HG02571 (cell line): ENCODE measurements around the gene MICAL3.

ENCODE experiments used
- ATAC-seq: cut with Tn5 transposase; IDR thresholded peaks from one replicate; pipeline ENCODE4 v1.9.1; 2021; ENCODE audit warnings: mild to moderate bottlenecking, moderate library complexity; ENCODE audit not compliant: unreplicated experiment

The MICAL3 gene

DNA sequence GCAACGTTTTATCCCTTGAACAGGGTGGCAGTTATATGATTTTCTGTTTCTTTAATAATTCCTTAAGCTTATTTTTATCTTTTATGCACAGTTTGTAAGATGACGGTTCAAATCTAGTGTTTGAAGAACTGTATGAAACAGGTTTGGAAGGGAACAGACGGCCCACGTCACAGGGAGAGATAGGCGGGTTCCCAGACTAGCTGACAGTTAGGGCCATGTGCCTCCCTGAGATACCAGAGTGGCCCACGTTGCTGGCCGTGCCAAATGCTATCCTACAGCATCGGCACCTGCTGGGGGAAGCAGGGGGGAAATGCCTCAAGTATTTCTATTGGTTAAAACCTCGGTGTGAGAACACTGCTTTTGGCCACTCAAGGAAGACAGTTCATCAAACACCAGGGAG is 199.9 kb downstream of the MICAL3 start:
- ATAC-seq = no peak

DNA sequence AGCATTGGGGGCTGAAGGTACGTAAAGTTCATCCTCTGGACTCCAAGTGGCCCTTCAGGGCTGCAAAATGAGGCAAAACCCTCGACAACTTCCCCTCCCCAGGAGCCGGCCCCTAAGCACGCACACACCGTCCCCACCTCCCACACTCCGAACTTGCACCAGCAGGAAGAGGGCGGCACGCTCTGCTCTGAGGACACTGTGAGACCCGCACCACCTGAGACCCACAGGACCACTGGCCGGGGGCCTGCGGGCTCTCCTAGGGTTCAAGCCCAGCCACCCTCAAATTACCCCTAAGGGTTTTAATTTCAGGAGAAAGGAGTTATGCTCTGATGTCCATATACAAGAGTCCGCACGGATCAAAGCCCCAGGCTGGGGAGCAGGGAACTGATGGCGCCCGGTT is 200.4 kb downstream of the MICAL3 start:
- no peak for ATAC-seq

DNA sequence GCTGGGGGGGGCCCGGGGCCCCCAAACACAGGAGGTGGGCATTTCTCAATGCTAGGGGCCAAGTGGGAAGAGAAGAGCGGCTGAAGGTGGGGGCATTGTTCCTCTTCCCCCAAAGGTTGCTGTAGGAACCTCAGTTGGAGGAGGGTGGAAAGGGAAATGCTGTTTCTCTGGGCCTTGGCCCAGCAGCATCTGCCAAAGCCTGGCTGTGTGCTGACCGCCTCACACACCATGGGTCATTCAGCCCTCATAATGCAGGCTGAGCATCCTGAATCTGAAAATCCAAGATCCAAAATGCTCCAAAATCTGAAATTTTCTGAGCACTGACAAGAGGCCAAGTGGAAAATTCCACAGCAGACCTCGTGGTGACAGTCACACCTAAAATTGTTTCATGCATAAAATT is 201.1 kb downstream of the MICAL3 start:
- no peak for ATAC-seq

DNA sequence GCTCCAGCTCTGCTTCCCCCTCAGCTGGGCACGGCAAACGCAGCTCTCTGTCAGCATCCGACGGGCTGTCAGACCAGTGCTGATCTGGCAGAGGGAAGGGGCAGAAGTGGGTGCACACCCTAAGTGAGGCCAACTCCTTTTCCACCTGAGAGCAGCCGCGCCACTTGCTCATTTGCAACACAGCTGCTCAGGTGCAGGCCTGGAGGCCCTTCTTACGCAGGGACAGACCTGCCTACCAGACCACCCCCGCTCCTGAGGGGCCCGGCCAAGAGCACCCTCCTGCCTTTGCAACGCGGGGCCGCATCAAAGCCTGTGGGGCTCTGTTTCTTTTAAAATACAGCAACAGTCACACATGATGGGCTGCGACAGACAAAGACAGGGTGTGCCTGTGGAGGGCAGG is 202.3 kb downstream of the MICAL3 start:
- ATAC-seq = no peak

DNA sequence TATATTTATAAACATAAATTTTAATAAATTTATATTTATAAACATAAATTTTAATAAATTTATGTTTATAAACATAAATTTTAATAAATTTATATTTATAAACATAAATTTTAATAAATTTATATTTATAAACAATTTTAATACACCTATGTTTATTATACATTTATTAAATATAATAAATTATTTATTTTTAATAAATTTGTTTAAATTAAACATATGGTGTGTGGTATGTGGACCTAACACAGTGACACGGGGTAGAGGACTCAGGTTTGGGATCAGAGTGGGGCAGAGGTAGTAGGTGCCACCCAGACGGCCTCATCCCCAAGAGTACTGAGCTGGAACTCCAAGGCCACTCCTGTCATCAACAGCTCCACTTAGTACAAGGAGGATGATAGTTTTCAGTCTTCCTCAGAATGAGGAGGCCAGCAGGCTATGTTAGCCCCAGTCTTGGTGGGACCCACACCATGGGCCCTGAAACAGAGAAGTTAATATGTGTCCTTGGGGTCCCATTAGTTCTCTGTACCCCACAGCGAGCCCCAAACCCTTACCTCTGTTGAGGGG is 203.4 kb downstream of the MICAL3 start:
- no peak for ATAC-seq

DNA sequence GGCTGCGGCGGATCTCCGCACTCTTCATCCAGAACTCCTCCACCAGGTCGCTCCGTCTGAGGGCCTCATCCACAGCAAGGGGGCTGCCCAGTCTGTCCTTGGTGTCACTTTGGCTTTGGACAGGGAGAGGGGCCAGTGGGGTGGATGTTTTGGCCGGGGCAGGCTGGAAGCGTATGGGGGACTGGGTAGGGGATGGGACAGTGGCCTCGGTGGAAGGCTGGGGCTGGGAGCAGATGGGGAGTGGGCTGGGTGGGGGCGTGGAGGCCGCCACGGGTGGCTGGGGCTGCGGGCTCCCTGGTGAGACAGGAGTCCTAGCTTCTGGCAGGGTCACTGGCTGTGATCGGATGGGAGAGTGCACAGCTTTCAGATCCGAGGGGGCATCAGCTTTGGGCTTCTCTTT is 205.7 kb downstream of the MICAL3 start:
- ATAC-seq = no peak

DNA sequence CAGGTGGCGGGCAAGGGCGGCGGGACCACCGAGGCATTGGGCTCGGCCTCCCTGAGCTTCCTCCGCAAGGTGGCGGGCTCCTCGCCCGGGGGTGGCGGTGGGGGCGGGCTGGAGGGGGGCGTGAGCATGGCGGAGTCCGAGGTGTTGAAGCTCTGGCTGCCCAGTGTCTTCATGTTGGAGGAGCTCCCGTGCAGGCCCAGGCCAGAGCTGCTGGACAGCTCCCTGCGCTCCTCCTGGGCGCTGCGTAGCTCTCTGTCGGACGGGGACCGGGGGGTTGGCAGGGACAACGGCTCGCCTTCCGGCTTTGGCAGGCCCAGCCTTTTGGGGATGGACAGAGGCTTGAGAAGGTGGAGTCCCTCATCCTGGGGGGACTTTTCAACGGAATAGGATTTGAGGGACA is 206.2 kb downstream of the MICAL3 start:
- no peak for ATAC-seq

DNA sequence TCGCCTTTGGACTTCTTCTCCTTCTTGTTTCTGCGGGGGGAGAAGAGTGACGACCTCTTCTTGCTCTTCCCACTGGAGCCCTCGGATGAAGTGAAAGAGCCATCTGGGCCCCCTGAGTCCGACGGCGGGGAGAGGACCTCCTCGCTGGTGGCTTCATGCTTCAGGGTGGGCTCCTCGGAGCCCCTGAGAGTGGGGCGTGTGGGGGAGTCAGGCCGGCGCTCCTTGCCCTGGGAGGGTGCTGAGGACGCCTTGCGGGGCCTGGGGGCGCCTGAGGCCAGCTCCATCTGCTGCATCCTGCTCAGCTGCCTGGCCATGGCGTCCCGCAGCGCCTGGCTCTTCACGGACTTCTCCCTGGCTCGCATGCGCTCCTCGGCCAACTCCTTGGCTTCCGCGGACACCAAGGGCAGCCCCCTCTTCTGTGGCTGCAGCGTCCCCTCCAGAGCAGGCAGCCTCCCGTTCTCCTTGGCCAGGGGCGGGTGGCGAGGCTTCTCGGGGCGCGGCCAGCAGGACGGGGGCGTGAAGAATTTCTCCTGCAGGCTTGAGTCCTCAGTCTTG is 206.8 kb downstream of the MICAL3 start:
- no peak for ATAC-seq

DNA sequence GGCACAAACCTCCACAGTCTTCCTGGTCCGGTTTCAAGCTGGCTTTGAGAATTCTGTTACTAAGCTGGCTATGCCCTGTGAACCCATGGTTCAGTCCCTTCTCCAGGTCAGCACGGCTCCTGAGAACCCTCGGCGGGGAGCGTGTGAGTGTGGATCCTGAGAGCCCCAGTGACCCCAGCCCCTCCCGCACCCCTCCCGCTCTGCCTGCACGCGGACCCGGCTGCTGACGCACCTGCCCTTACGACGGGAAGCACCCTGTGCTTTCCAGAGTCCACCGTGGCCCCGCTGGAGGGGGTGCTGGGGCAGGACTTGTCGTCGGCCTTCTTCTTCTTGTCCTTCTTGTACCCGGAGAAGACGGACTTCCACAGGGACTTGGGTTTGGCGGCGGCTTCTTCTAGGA is 207.3 kb downstream of the MICAL3 start:
- ATAC-seq = no peak

DNA sequence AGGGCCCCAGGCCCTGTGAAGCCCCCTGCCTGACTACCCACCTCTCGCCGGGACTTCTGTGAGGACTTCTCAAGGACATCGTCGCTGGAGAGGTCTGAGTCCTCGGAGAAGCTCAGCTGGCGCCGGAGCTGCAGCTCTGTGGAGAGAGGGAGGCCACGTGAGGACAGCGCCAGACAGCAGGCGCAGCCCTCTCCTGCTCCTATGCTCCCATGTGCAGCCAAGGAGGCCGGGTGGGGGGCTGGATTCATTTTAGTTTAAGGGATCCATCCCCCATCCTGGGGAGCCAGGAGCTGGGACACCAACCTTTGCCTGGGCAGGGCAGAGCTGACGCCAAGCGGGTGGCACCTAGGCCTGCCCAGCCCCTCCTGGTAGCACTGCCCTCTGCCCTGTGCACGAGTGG is 207.7 kb downstream of the MICAL3 start:
- no peak for ATAC-seq

DNA sequence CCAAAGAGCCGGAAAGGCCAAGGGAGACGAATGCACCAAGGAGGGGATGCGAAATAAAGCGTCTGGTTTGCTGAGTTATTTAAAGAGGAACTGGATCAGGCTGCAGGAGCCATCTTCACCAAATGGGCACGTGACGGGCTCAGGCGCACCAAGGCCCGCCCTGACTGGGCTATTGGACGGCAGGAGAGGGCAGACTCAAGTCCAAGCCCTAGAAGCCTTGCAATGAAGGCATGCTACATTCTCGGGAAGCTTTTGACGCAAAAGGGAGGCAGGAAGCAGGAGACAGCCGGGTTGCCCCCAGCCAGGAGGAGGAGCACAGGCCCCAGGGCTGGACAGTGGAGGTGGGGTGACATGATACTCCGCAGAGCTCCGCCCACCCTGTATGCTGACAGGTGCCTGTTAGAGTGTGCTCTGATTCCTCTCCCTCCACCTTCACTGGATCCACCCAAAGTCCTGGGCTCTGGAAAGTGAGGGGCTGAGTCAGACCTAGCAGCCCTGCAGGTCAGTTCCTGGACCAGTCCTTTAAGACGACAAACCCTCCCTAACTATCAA is 208.6 kb downstream of the MICAL3 start:
- no peak for ATAC-seq

DNA sequence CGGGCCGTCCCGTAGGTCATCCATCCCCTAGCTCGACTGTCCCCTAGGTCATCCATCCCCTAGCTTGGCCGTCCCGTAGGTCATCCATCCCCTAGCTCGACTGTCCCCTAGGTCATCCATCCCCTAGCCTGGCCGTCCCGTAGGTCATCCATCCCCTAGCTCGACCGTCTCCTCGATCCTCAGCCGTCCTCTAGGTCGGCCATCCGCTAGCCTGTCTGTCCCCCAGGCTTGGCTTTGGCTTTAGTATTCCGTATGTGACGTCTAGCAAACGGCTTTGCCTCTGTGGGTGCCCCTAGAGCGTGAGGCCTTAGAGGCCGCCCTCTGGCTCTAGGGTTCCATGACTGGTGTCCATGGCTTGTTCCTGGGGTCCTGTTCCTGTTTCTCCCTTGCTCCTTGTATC is 209.5 kb downstream of the MICAL3 start:
- ATAC-seq = no peak

DNA sequence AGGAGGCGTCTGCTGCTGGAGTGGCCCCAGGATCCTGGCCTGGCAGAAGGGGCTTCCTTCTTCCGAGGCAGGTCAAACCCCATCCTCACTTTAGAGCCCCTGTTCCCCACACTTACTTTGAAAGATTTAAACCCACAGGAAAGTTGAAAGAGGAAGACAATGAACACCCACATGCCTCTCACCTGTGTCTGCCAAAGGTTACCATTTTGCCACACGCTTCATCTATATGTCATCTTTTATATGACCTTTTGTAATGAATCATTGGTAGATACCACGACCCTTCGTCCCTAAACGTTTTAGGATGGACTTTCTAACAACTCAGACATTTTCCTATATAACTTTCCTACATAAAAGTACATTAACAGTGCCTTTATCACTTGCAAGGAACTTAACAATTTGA is 210.3 kb downstream of the MICAL3 start:
- no peak for ATAC-seq

DNA sequence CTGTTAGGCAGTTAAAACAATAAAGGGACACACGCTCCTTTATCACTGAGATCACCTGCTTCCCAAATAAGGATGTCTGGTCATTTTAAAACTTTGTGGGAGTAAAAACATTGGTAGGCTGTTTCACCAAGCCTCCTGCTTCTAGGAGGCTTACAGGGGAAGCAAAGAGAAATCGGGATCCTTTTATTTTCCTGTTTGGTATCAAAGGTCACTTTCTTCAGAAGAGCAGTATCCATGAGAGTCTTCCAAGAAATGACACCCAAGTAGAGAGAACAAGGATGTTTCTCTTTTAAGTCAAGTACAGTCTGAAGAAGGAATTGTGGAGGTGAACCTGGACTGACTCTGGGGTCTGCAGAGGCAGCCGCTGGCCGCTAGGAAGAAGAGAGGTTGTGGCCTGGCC is 213.2 kb downstream of the MICAL3 start:
- ATAC-seq = no peak

DNA sequence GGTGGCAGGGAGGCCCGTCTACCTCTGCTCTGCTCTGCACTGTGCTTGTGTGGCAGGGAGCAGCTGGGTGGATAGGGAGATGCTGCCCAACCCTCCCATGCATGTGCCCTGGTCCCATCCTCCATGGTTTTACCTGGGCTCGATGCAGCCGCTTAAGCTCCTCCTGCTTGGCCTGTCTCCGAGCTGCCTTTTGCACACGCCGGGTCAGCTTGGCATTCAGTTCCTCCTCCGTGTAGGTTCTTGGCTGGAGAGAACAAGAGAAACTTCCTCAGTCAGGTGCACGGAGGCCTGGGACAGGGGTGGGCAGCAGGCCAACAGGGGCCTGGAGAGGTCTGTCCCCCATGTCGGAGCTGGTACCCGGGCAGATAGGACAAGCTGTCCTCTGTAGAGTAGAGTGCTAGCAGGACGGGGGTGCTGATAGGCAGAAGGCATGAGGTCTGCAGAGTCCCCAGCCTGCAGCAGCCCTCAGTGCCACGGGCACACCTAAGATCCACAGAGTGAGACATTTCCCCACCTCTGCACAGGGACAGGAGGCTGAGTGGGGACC is 213.7 kb downstream of the MICAL3 start:
- ATAC-seq = no peak

DNA sequence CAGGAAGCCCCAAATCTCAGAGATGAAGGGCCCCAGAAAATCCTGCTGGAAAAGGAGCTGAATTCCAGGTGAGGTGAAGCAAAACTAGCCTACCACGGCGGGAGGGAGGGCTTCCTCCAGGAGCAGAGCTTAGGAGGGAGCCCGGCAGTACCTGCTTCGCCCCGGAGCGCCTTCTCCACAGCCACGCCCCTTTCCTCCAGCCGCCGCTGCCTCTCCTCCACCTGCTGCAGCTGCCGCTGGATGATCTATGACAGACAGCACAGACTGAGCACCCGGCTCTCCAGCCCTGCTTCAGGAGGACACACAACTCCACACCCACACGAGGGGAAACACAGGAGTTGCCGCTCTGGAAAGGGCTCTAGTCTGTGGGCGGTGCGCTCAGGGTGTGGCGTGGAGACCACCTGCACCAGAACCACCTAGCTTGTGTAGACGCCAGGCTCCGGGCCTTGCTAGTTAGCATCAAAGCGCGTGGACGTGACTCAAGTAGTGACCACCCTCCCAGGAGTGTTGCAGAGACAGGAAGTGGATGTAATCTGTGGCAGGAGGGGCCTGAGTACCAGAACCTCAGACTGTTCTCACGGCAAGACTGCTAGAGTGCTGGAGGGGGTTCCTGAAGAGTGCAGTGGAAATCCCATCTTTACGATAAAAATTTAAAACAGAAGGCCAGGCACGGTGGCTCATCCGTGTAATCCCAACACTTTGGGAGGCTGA is 215.5 kb downstream of the MICAL3 start:
- ATAC-seq = no peak

DNA sequence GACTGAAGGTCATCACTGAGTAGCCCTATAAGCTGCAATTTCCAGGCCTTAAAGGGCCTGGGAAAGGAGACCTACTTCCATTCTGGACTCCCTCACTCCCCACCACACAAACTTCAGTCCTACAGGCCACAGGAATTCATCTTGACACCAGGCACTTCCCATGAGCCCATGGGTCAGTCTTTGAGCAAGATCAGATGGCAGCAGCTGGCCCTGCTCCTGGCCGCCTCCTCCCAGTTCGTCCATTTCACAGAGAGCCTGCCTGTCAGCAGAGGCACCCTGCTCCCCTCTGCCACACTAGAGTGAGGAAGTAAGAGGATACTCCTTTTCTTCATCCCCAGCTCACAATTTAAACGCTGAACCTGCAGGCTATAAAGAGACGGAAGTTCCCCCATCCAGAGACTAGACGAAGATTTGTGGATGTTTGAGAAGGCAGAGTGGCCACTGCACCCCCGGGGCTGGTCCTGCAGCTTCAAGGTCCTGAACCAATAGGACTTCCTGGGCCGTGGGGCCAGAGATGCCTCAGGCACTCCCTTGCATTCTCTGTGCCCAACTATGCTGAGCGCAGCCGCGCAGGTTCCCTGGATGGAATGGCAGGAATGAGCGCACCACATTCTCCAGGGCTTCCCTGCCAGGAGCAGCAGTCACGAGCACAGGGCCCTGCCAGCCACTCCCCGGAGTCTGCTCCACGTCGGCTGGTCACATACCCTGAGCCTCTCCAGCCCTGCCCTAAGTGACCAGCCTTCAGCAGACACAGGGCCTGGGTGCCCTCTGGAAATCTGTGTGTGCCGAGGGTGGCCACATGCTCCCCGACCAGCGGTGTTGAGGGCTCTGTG is 216.6 kb downstream of the MICAL3 start:
- no peak for ATAC-seq

DNA sequence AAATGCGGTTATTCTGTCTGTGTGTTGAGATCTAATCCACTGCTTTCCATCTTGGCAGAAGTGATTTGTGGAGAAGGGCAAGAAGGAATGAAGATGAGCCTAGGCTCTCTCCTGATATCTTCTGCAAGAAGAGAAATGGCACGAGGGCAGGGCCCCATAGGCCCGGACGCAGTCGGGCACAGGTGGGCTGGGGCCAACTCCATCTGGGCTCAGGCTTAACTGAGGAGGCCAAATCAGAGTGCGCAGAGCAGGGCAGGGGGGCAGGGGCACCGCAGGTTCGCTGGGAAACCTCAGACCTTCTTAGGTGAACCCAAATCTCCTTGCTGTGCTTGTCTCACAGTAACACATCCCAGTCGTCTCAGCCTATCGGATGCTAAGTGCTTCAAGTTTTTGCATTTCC is 217.3 kb downstream of the MICAL3 start:
- no peak for ATAC-seq

DNA sequence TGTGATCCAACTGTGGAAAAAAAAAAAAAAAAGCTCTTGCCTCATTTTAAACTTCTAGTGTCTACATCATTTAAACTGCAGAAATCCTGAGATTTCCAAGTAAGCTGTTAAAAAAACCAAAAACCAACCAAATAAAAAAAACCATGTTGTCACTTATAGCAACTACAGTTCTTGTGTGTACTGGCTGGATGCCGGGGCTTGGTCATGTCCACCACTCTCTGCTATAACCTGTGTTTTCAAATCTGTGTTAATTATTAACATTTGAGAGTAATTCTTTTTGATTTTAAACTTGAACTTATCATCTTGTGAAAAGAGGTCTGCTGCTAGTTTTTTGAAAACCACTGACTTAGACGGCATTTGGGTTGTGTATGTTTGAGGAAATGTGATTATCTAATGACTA is 217.9 kb downstream of the MICAL3 start:
- no peak for ATAC-seq

DNA sequence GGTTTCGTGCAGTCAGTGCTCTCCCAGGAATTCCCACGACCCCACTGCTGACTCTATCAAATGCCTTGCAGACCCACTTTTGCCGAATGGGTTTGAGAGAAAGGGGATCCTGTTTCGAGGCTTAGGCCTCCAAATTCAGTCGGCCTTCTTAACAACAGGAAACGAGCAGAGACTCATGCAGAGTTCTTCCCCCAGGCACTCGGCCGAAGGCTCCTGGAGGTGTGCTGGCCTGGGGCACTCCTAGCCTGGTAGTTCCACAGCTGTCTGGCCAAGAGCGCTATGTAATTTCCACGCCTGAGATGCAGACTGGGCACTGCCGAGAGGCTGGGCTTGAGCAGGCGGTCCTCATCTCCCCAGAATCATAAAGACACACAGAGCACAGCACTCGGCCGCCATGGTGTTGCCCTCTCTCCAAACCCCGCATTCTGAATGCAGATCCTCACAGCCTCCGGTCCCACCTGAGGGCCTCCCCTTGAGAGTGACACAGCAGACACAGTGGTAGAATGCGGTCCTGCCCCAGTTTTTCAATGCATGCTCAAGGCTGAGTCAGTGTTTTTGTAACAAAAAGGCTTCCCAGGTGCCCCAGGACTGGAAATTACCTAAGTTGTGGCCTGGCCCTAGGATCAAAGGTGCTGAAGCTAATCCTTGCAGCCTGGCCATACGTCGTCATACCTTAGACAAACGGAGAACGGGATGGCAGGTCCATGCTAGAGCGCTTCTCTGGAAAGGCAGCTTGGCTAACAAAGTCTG is 219.9 kb downstream of the MICAL3 start:
- ATAC-seq = no peak
